ENCODE data around the gene PPFIA2.

The PPFIA2 gene

DNA sequence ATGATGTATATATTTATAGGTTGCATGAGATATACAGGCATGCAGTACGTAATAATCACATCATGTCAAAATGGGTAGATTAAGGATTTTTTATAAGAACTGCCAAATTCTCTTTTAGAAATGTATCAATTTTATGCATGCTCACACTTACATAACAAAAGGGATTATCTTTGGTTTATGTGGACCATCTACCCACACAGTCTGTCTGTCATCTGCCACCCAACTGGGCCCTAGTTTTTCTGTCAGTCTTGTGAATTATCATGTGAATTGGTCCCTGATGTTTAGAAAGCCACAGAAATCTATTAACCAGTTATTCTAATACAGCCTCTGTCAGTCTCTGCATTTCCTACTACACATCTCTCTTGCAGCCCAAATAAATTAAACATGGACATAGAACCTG, 547.8 kb downstream of the PPFIA2 start:
- no peak for DNase-seq (ENCODE audit: low read depth, low spot score)

DNA sequence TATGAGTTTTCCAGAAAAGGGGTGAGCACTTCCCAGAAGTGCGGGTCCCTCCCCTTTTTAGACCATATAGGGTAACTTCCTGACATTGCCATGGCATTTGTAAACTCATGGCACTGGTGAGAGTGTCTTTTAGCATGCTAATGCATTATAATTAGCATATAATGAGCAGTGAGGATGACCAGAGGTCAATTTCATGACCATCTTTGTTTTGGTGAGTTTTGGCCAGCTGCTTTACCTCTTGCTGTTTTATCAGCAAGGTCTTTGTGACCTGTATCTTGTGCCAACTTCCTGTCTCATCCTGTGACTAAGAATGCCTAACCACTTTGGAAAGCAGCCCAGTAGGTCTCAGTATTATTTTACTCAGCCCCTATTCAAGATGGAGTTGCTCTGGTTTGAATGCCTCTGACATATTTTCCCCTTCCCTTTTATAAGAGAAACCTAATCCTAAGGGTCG, 549.4 kb downstream of the PPFIA2 start:
- DNase-seq (ENCODE audit: low read depth, low spot score): peak; percentile 77

DNA sequence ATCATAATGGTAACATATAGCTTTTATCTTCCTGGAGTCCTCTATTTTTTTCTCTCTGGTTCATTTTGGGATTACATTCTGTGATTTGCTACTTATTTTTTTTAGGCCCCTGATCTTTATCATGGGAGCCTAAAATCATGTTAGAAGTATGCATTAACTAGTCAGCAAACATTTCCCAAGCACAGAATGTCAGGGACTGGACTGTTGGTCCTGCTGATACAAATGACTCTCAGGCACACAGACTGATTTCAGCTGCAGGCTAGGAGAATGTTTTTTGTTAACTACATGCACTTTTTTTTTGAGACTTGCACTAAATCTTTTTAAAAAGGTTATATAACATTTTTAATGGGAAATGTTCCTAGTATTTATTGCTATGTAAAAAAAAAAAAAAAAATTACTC, 550.1 kb downstream of the PPFIA2 start:
- DNase-seq (ENCODE audit: low read depth, low spot score): peak; percentile 29

DNA sequence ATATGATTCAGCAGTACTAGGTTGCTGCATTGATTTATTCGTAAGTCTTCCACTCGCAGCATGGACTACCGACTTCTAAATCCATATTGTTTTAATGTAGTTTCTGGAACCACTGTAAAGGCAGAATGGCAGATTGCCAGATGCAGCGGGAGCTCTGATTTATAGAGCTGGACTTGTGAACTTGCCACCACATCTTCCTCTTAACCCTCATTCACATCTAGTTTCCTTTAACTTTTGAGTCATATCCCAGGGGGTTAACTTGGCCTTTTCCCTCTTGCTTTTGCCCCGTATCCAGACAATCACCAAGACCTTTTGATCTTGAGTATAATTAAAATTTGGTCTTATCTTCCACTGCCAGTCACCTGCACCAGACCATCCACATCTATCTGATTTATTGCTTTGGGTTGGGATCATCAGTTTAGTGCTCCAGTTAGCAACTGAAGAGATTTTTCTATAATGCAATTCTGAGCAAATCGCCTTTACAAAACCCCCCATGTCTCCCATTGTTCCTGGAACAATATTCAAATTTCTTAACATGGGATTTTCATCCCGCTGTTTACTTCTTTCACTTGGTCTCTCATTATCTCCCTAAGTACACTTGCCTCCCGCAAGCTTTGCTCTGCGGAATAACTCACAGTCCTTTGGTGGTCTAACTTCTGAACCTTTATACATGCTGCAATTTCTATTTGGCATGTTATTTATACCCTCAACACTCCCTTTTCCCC, 550.8 kb downstream of the PPFIA2 start:
- no peak for DNase-seq (ENCODE audit: low read depth, low spot score)

All from astrocyte of the hippocampus (primary cell).